BJ (cell line): ENCODE results near the gene CCNE1. TPM values are rescaled to one million over a fixed set of nuclear protein-coding genes. Genes with fewer than 3 reads are reported as not detected.
A peak's percentile ranks its signal among the peaks of the same experiment; 100 is the strongest.

Experiments used
- CTCF ChIA-PET: fragments of 350-600 bp; formaldehyde crosslinking; extraction: SDS; loops from one replicate; lab custom pipeline; 2021; ENCODE audit warnings: antibody characterized with exemption, inconsistent platforms; lab: Yijun Ruan, JAX
- POLR2A ChIA-PET: fragments of 300-600 bp; sonication (Branson Sonifier 250); formaldehyde crosslinking; extraction: SDS; loops from one replicate; lab custom pipeline; 2021; ENCODE audit warnings: antibody characterized with exemption; lab: Charles Lee
- DNase-seq: peaks from one replicate; pipeline ENCODE4 v3.0.0-alpha.2; 2011; ENCODE audit warnings: low read depth
- H3K27me3 ChIP-seq: 2 replicates; pipeline ENCODE4 v1.6.0; 2011; ENCODE audit warnings: low read length; ENCODE audit not compliant: control insufficient read depth, insufficient read depth
- H3K36me3 ChIP-seq: 2 replicates; pipeline ENCODE4 v1.5.1; 2011; ENCODE audit warnings: low read length; ENCODE audit not compliant: control insufficient read depth, insufficient read depth
- H3K4me3 ChIP-seq: 2 replicates; pipeline ENCODE4 v1.5.1; 2011; ENCODE audit warnings: low read depth, mild to moderate bottlenecking, control low read depth, low read length
- CTCF ChIP-seq: IDR thresholded peaks from 2 replicates; pipeline ENCODE4 v1.5.1; 2011; ENCODE audit warnings: low read depth, mild to moderate bottlenecking, control low read depth, inconsistent platforms, low read length, moderate library complexity; ENCODE audit not compliant: insufficient read depth
- polyA plus RNA-seq: library from polyadenylated mRNA; depleted of rRNA; stranded (reverse); fragments of >200 nt; gene quantifications from 2 replicates; pipeline ENCODE4 v1.2.3, GENCODE V29; 2011

CCNE1 gene
- polyA plus RNA-seq, 1 experiment = 5.0 TPM

- ChIA-PET CTCF (no interaction called here), POLR2A (no interaction called here)
- TF ChIP-seq CTCF = no peak
- DNase-seq = no peak
- Histone ChIP-seq H3K27me3 (peaks cover 2% of the 10 kb centered on the region; the same call in 1 of the 2 replicates), H3K36me3 (no peaks in the 10 kb centered on the region), H3K4me3 (no peak overlapping the region)
These were observed 31.6 kb downstream of the CCNE1 start for GRCh38 chr19:29843180-29844051.

GRCh38 chr19:29844891-29845573, 33.2 kb downstream of the CCNE1 start:
- POLR2A ChIA-PET = interaction anchor here (0.6 to 0.7 kb wide), 3 partner anchors 29 to 238 kb away, joined by 3 to 7 read pairs (median 3); no protein-coding TSS in a partner anchor
- Histone ChIP-seq H3K36me3 (no peaks in the 10 kb centered on the region), H3K4me3 (peak overlapping the region; percentile 64), H3K27me3 (peaks cover 3% of the 10 kb centered on the region; the same call in 1 of the 2 replicates)
- TF ChIP-seq CTCF = no peak
- DNase-seq = peak; percentile 42
- CTCF ChIA-PET = interaction anchor here (1.2 to 1.8 kb wide), 3 partner anchors 12 to 128 kb away, joined by 3 to 9 read pairs (median 3); no protein-coding TSS in a partner anchor

GRCh38 chr19:29845574-29846176, 33.9 kb downstream of the CCNE1 start:
- POLR2A ChIA-PET = no interaction called here
- CTCF ChIA-PET = interaction anchor here (1.2 to 1.8 kb wide), 2 partner anchors 12 to 129 kb away, joined by 3 to 9 read pairs; no protein-coding TSS in a partner anchor
- peaks cover 2% of the 10 kb centered on the region; the same call in 1 of the 2 replicates for H3K27me3 ChIP-seq
- peak overlapping the region; percentile 64 for H3K4me3 ChIP-seq
- no peaks in the 10 kb centered on the region for H3K36me3 ChIP-seq
- TF ChIP-seq CTCF = no peak
- DNase-seq = no peak

GRCh38 chr19:29849208-29849607, 37.4 kb downstream of the CCNE1 start:
- Histone ChIP-seq H3K27me3 (peaks cover 2% of the 10 kb centered on the region; the same call in 1 of the 2 replicates), H3K36me3 (no peaks in the 10 kb centered on the region), H3K4me3 (no peak overlapping the region)
- TF ChIP-seq CTCF = no peak
- CTCF ChIA-PET = interaction anchor here (0.9 to 1.2 kb wide), 2 partner anchors 9 to 24 kb away, joined by 3 to 4 read pairs; no protein-coding TSS in a partner anchor
- DNase-seq = no peak
- POLR2A ChIA-PET = no interaction called here
